Measurements from ENCODE around the gene DNAH1. TPM values are rescaled to one million over a fixed set of nuclear protein-coding genes. Genes with fewer than 3 reads are reported as not detected.

DNAH1 gene
- total and polyA plus RNA-seq, 2 of the 13 experiments (the other 11 are each of a cell fraction or from before 2014, with no cell fraction given) = 0.64 to 3.5 TPM

GRCh38 chr3:52429779-52430415, 113.8 kb downstream of the DNAH1 start (continued):
- peak; percentile 79 for TF ChIP-seq ZNF609 (CRISPR knock-in tag; IDR thresholded peaks at IDR 0.05; ENCODE audit: borderline replicate concordance)
- TF ChIP-seq HOXA5 (CRISPR knock-in tag; IDR thresholded peaks at IDR 0.05) = 0 out of 2 replicates have a peak, but pooled peaks have one; percentile 55
- TF ChIP-seq GABPB1 (CRISPR knock-in tag; IDR thresholded peaks at IDR 0.05) = 0 out of 2 replicates have a peak, but pooled peaks have one; percentile 44
- no peak for TF ChIP-seq BRD4 (CRISPR knock-in tag; IDR thresholded peaks at IDR 0.05)
- TF ChIP-seq ZNF281 (CRISPR knock-in tag; IDR thresholded peaks at IDR 0.05; ENCODE audit: borderline replicate concordance) = peak; percentile 56; the same call in 1 of the 2 replicates
- no peak for TF ChIP-seq NONO (IDR thresholded peaks at IDR 0.05)
- TF ChIP-seq NONO (CRISPR knock-in tag; conservative IDR thresholded peaks at IDR 0.05) = peak; percentile 72; the same call in 1 of the 2 replicates
- TF ChIP-seq XBP1 (CRISPR knock-in tag; IDR thresholded peaks at IDR 0.05) = peak; percentile 97; the same call in 1 of the 2 replicates
- peak in 1 of 2 experiments; percentile 81; a peak in 1 of 4 replicates for TF ChIP-seq HMGXB4 (CRISPR knock-in tag; IDR thresholded peaks at IDR 0.05; ENCODE audit: borderline replicate concordance in 1 of 2, low read depth in 1 of 2)
- TF ChIP-seq MEIS2 (CRISPR knock-in tag; IDR thresholded peaks at IDR 0.05) = 0 out of 2 replicates have a peak, but pooled peaks have one; percentile 46
- peak; percentile 43; the same call in 1 of the 2 replicates for TF ChIP-seq ZMYM3 (CRISPR knock-in tag; IDR thresholded peaks at IDR 0.05)
- TF ChIP-seq ATF2 (CRISPR knock-in tag; IDR thresholded peaks at IDR 0.05) = peak; percentile 95
- TF ChIP-seq TCF12 (IDR thresholded peaks at IDR 0.05) = no peak
- peak; percentile 76 for TF ChIP-seq TCF12 (CRISPR knock-in tag; IDR thresholded peaks at IDR 0.05)
- peak; percentile 100 for TF ChIP-seq JUN (CRISPR knock-in tag; IDR thresholded peaks at IDR 0.05)
- no peak for TF ChIP-seq ZNF160 (CRISPR knock-in tag; IDR thresholded peaks at IDR 0.05)
